ENCODE measurements around the gene SLC12A8. TPM values are rescaled to one million over a fixed set of nuclear protein-coding genes. Genes with fewer than 3 reads are reported as not detected.

SLC12A8 gene
- total and polyA plus RNA-seq, 2 donors (not counting 1 experiment from before 2014, with no cell fraction given), result 15.1 to 19.5 TPM

DNA sequence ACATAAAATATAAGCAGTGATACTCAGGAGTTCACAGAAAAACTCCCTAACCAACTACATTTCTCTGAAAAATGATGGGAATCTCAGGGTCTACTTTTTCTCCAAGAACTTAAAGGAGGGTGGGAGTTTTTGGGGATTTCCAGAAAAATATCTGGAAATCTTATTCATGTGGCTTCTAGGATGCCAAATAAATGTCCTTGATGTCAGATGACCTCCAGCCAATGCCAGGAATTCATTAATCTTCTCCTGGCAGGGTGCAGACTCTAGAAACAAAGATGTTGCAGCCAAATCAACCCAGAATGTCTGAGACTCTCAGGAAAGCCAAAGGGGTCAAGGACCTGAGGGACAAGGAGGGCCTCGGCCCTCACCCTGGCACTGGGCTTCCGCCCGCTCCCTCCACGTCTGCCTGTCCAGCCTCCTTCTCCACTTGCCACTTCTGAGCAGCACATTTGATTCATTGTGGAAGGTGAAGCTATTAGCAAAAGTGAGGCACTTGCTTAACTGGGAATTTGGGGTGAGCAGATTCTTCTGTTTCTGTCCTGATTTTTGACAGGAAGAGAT lies 94.8 kb downstream of the SLC12A8 start:
- H3K9me3 ChIP-seq (ENCODE audit: control insufficient read depth, insufficient read depth, low read depth, low read length), result no peaks in the 10 kb centered on the region
- peak in 1 of 2 donors; percentile 64 for DNase-seq (ENCODE audit: low read depth in 2 of 2)
- TF ChIP-seq, protein P1, sequence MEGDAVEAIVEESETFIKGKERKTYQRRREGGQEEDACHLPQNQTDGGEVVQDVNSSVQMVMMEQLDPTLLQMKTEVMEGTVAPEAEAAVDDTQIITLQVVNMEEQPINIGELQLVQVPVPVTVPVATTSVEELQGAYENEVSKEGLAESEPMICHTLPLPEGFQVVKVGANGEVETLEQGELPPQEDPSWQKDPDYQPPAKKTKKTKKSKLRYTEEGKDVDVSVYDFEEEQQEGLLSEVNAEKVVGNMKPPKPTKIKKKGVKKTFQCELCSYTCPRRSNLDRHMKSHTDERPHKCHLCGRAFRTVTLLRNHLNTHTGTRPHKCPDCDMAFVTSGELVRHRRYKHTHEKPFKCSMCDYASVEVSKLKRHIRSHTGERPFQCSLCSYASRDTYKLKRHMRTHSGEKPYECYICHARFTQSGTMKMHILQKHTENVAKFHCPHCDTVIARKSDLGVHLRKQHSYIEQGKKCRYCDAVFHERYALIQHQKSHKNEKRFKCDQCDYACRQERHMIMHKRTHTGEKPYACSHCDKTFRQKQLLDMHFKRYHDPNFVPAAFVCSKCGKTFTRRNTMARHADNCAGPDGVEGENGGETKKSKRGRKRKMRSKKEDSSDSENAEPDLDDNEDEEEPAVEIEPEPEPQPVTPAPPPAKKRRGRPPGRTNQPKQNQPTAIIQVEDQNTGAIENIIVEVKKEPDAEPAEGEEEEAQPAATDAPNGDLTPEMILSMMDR (conservative IDR thresholded peaks at IDR 0.05 in 1 of 2, IDR thresholded peaks at IDR 0.05 in 1 of 2; ENCODE audit: low read depth in 1 of 2, low read length in 2 of 2), result no peak
- no peak for TF ChIP-seq EZH2 (IDR thresholded peaks at IDR 0.05; ENCODE audit: low read length, missing control alignments)
- no peaks in the 10 kb centered on the region for H3K27me3 ChIP-seq (ENCODE audit: control insufficient read depth, insufficient read depth, low read length)
- H3K79me2 ChIP-seq (ENCODE audit: control insufficient read depth, insufficient read depth, low read length), result no peaks in the 10 kb centered on the region
- H3K4me3 ChIP-seq (replicated peaks in 1 of 4; ENCODE audit: control extremely low read depth in 1 of 4, insufficient read depth in 1 of 4, low read depth in 3 of 4, low read length in 4 of 4), result no peak overlapping the region
- no peak overlapping the region for H2AFZ ChIP-seq (ENCODE audit: low read length)
- H4K20me1 ChIP-seq (ENCODE audit: control insufficient read depth, extremely low read depth, insufficient read depth, low read length), result no peaks in the 10 kb centered on the region
- no peak overlapping the region for H3K4me2 ChIP-seq (ENCODE audit: extremely low read depth, insufficient read depth, low read length)
- H3K9ac ChIP-seq (ENCODE audit: insufficient read depth, low read length), result no peak overlapping the region
- peaks cover 30% of the 10 kb centered on the region for H3K4me1 ChIP-seq (ENCODE audit: control insufficient read depth, extremely low read depth, insufficient read depth, low read length)
- no peak overlapping the region for H3K27ac ChIP-seq (ENCODE audit: insufficient read depth, low read length)
- no peaks in the 10 kb centered on the region for H3K36me3 ChIP-seq (ENCODE audit: control insufficient read depth, insufficient read depth, low read length)

- Histone ChIP-seq H3K79me2 (ENCODE audit: control insufficient read depth, insufficient read depth, low read length) (no peaks in the 10 kb centered on the region), H3K4me2 (ENCODE audit: extremely low read depth, insufficient read depth, low read length) (no peak overlapping the region), H3K36me3 (ENCODE audit: control insufficient read depth, insufficient read depth, low read length) (no peaks in the 10 kb centered on the region), H3K9me3 (ENCODE audit: control insufficient read depth, insufficient read depth, low read depth, low read length) (no peaks in the 10 kb centered on the region), H3K4me3 (replicated peaks in 1 of 4; ENCODE audit: control extremely low read depth in 1 of 4, insufficient read depth in 1 of 4, low read depth in 3 of 4, low read length in 4 of 4) (no peak overlapping the region), H3K27me3 (ENCODE audit: control insufficient read depth, insufficient read depth, low read length) (no peaks in the 10 kb centered on the region), H2AFZ (ENCODE audit: low read length) (peak overlapping the region; percentile 56), H4K20me1 (ENCODE audit: control insufficient read depth, extremely low read depth, insufficient read depth, low read length) (no peaks in the 10 kb centered on the region), H3K27ac (ENCODE audit: insufficient read depth, low read length) (peak overlapping the region; percentile 45), H3K9ac (ENCODE audit: insufficient read depth, low read length) (no peak overlapping the region), H3K4me1 (ENCODE audit: control insufficient read depth, extremely low read depth, insufficient read depth, low read length) (peaks cover 29% of the 10 kb centered on the region)
- DNase-seq (ENCODE audit: low read depth in 2 of 2), result peak; percentile 77 to 88
- TF ChIP-seq, protein P1 (conservative IDR thresholded peaks at IDR 0.05 in 1 of 2, IDR thresholded peaks at IDR 0.05 in 1 of 2; ENCODE audit: low read depth in 1 of 2, low read length in 2 of 2), result no peak
Observed at GRCh38 chr3:125116311-125117080, 96.1 kb downstream of the SLC12A8 start.

- peak overlapping the region; percentile 29 for H3K4me2 ChIP-seq (ENCODE audit: extremely low read depth, insufficient read depth, low read length)
- H3K27me3 ChIP-seq (ENCODE audit: control insufficient read depth, insufficient read depth, low read length), result no peaks in the 10 kb centered on the region
- no peak overlapping the region for H2AFZ ChIP-seq (ENCODE audit: low read length)
- no peaks in the 10 kb centered on the region for H4K20me1 ChIP-seq (ENCODE audit: control insufficient read depth, extremely low read depth, insufficient read depth, low read length)
- no peaks in the 10 kb centered on the region for H3K79me2 ChIP-seq (ENCODE audit: control insufficient read depth, insufficient read depth, low read length)
- no peaks in the 10 kb centered on the region for H3K9me3 ChIP-seq (ENCODE audit: control insufficient read depth, insufficient read depth, low read depth, low read length)
- peak; percentile 52 to 93 for DNase-seq (ENCODE audit: low read depth in 2 of 2)
- no peak overlapping the region for H3K4me3 ChIP-seq (replicated peaks in 1 of 4; ENCODE audit: control extremely low read depth in 1 of 4, insufficient read depth in 1 of 4, low read depth in 3 of 4, low read length in 4 of 4)
- peaks cover 28% of the 10 kb centered on the region for H3K4me1 ChIP-seq (ENCODE audit: control insufficient read depth, extremely low read depth, insufficient read depth, low read length)
- TF ChIP-seq, protein P1 (conservative IDR thresholded peaks at IDR 0.05 in 1 of 2, IDR thresholded peaks at IDR 0.05 in 1 of 2; ENCODE audit: low read depth in 1 of 2, low read length in 2 of 2), result no peak
- TF ChIP-seq EZH2 (IDR thresholded peaks at IDR 0.05; ENCODE audit: low read length, missing control alignments), result no peak
- H3K27ac ChIP-seq (ENCODE audit: insufficient read depth, low read length), result no peak overlapping the region
- no peak overlapping the region for H3K9ac ChIP-seq (ENCODE audit: insufficient read depth, low read length)
- no peaks in the 10 kb centered on the region for H3K36me3 ChIP-seq (ENCODE audit: control insufficient read depth, insufficient read depth, low read length)
Observed at GRCh38 chr3:125115640-125116039, 96.9 kb downstream of the SLC12A8 start.
